B cell (primary cell): Measurements from ENCODE around the gene DR1. TPM values are rescaled to one million over a fixed set of nuclear protein-coding genes. Genes with fewer than 3 reads are reported as not detected.

Experiments
- ATAC-seq: fragments of 200-7000 bp; cut with Tn5 transposase; one replicate; pipeline ENCODE4 v1.10.0; 2021; ENCODE audit warnings: low read depth, mild to moderate bottlenecking, moderate number of reproducible peaks, moderate library complexity
- CTCF ChIA-PET: fragments of 350-600 bp; sonication (Branson Sonifier 250); formaldehyde crosslinking; loops from one replicate; lab custom pipeline; 2021; ENCODE audit warnings: antibody characterized with exemption, inconsistent platforms; lab: Charles Lee
- POLR2A ChIA-PET: fragments of 350-600 bp; sonication (Branson Sonifier 250); formaldehyde crosslinking; loops from one replicate; lab custom pipeline; 2021; ENCODE audit warnings: antibody characterized with exemption; lab: Charles Lee
- DNase-seq: peaks from one replicate; pipeline ENCODE4 v3.0.0; 2013
- H2AFZ ChIP-seq: 2 replicates; pipeline ENCODE4 v1.6.1; 2012; ENCODE audit warnings: mild to moderate bottlenecking, low read depth, low read length; ENCODE audit not compliant: insufficient read depth, poor library complexity, severe bottlenecking
- H3K27ac ChIP-seq, 2 donors: 1 replicate in 1 of 2; 2 replicates in 1 of 2; pipeline ENCODE4 v1.5.1; 2012 to 2013; ENCODE audit warnings: low read length in 2 of 2, mild to moderate bottlenecking in 2 of 2, moderate library complexity in 1 of 2
- H3K27me3 ChIP-seq, 4 experiments: fragments of 200-600 bp in 1 of 4; sonication (generic) in 1 of 4; replicated peaks in 1 of 4; 1 replicate in 2 of 4; 2 replicates in 2 of 4; pipeline versions ENCODE4 v1.6.1 to v1.7.0; 2013 to 2016; ENCODE audit warnings: low read length in 3 of 4, mild to moderate bottlenecking in 2 of 4, mixed read lengths in 1 of 4, moderate library complexity in 1 of 4; ENCODE audit not compliant: insufficient read depth in 4 of 4, control insufficient read depth in 3 of 4; ENCODE audit errors: control extremely low read depth in 1 of 4
- H3K36me3 ChIP-seq, 2 experiments: replicated peaks in 1 of 2; 1 replicate in 1 of 2; 2 replicates in 1 of 2; pipeline versions ENCODE4 v1.6.1 to v1.7.1; 2013; ENCODE audit warnings: low read length in 1 of 2; ENCODE audit not compliant: insufficient read depth in 2 of 2, control insufficient read depth in 1 of 2; ENCODE audit errors: control extremely low read depth in 1 of 2, extremely low read depth in 1 of 2
- H3K4me1 ChIP-seq, 2 donors: fragments of 200-600 bp in 1 of 2; sonication (generic) in 1 of 2; 1 replicate in 1 of 2; 2 replicates in 1 of 2; pipeline versions ENCODE4 v1.5.1 to v1.6.1; 2013 to 2017; ENCODE audit warnings: low read length in 2 of 2; ENCODE audit not compliant: control insufficient read depth in 2 of 2, insufficient read depth in 2 of 2
- H3K4me2 ChIP-seq: replicated peaks from 2 replicates; pipeline ENCODE3; 2012; ENCODE audit warnings: mild to moderate bottlenecking, low read depth, low read length; ENCODE audit not compliant: poor library complexity, severe bottlenecking
- H3K4me3 ChIP-seq, 5 experiments: fragments of 200-600 bp in 1 of 5; sonication (generic) in 1 of 5; 1 replicate in 3 of 5; 2 replicates in 2 of 5; pipeline versions ENCODE4 v1.5.1 to v1.7.0; 2011 to 2016; ENCODE audit warnings: low read length in 4 of 5, mild to moderate bottlenecking in 4 of 5, low read depth in 2 of 5, control low read depth in 1 of 5, moderate library complexity in 1 of 5; ENCODE audit not compliant: insufficient read depth in 1 of 5; ENCODE audit errors: control extremely low read depth in 1 of 5, extremely low read depth in 1 of 5
- H3K79me2 ChIP-seq: fragments of 200-600 bp; sonication (generic); one replicate; pipeline ENCODE4 v1.6.0; 2016; ENCODE audit warnings: low read length; ENCODE audit not compliant: control insufficient read depth, insufficient read depth
- H3K9ac ChIP-seq: fragments of 200-600 bp; sonication (generic); 2 replicates; pipeline ENCODE4 v1.6.1; 2017; ENCODE audit warnings: mild to moderate bottlenecking, low read length, moderate library complexity
- H3K9me3 ChIP-seq, 3 donors: one replicate each; pipeline versions ENCODE4 v1.6.1 to v1.7.1; 2013; ENCODE audit warnings: low read length in 2 of 3; ENCODE audit not compliant: control insufficient read depth in 2 of 3, insufficient read depth in 1 of 3; ENCODE audit errors: control extremely low read depth in 1 of 3
- H4K20me1 ChIP-seq: 2 replicates; pipeline ENCODE4 v1.6.0; 2012; ENCODE audit warnings: mild to moderate bottlenecking, low read length; ENCODE audit not compliant: insufficient read depth, control insufficient read depth, poor library complexity, severe bottlenecking
- H3K27ac Mint-ChIP-seq: one replicate; pipeline ENCODE4 v1.8.0; 2021; ENCODE audit warnings: mixed read lengths
- H3K27me3 Mint-ChIP-seq: one replicate; pipeline ENCODE4 v1.8.0; 2021; ENCODE audit warnings: mixed read lengths
- H3K4me1 Mint-ChIP-seq: one replicate; pipeline ENCODE4 v1.8.0; 2021; ENCODE audit warnings: mixed read lengths
- H3K4me3 Mint-ChIP-seq: one replicate; pipeline ENCODE4 v1.8.0; 2021; ENCODE audit warnings: mixed read lengths
- H3K9me3 Mint-ChIP-seq: one replicate; pipeline ENCODE4 v1.8.0; 2022; ENCODE audit warnings: mixed read lengths; ENCODE audit not compliant: insufficient read depth
- CTCF ChIP-seq: fragments of 200-600 bp; IDR thresholded peaks from one replicate; pipeline ENCODE4 v1.8.0; 2022; ENCODE audit warnings: antibody characterized with exemption, mild to moderate bottlenecking
- EZH2 ChIP-seq: IDR thresholded peaks from 2 replicates; pipeline ENCODE4 v1.6.1; 2012; ENCODE audit warnings: borderline replicate concordance, low read depth, mild to moderate bottlenecking, moderate library complexity, low read length; ENCODE audit not compliant: insufficient read depth, poor library complexity, severe bottlenecking
- WGBS: methylation state at CpG from one replicate; pipeline ENCODE4 v1.1.5; 2013; ENCODE audit warnings: missing lambda C conversion rate; ENCODE audit not compliant: insufficient coverage; 5-methylcytosine and 5-hydroxymethylcytosine counted together
- intact Hi-C: fragments of 100-400 bp; cut with micrococcal nuclease; formaldehyde crosslinking; loops from one replicate; pipeline ENCODE4 v1.10.0; 2022
- polyA plus RNA-seq: library from polyadenylated mRNA; depleted of rRNA; stranded (reverse); fragments of >200 nt; gene quantifications from 2 replicates; pipeline ENCODE4 v1.2.3, GENCODE V29; 2012
- total RNA-seq, 2 donors: library from RNA; stranded (reverse); fragments of 120-200 nt in 1 of 2; gene quantifications; 1 replicate in 1 of 2; 2 replicates in 1 of 2; pipeline versions ENCODE4 v1.2.3 to v1.2.4, GENCODE V29; 2013 to 2022

DR1 gene
- total and polyA plus RNA-seq, 2 donors (not counting 1 experiment from before 2014, with no cell fraction given), result 11.4 to 69.2 TPM

- intact Hi-C loops, result no loop called here
- Histone ChIP-seq H3K27me3 (no peaks in the 10 kb centered on the region), H3K9me3 (no peaks in the 10 kb centered on the region), H3K9ac (no peak overlapping the region), H3K4me1 (peaks cover 11 to 35% of the 10 kb centered on the region in 2 donors), H3K4me2 (peak overlapping the region; percentile 28), H3K27ac (no peak overlapping the region), H3K36me3 (peaks cover 8 to 11% of the 10 kb centered on the region in 2 experiments), H3K79me2 (peaks cover 100% of the 10 kb centered on the region), H4K20me1 (peaks cover 32% of the 10 kb centered on the region), H2AFZ (no peak overlapping the region), H3K4me3 (no peak overlapping the region)
- ATAC-seq, result no peak
- H3K27ac Mint-ChIP-seq, result no peak overlapping the region
- H3K4me3 Mint-ChIP-seq, result peak overlapping the region; percentile 95
- no peaks in the 10 kb centered on the region for H3K9me3 Mint-ChIP-seq
- ChIA-PET CTCF (interaction anchor here (1.1 kb wide), 1 partner anchor 288 kb away, joined by 3 read pairs; no protein-coding TSS in a partner anchor), POLR2A (no interaction called here)
- no CpG with 5 or more reads among the region's 1 CpG for WGBS
- no peak for DNase-seq
- H3K27me3 Mint-ChIP-seq, result no peaks in the 10 kb centered on the region
- peaks cover 53% of the 10 kb centered on the region for H3K4me1 Mint-ChIP-seq
- no peak for TF ChIP-seq EZH2
- no peak for TF ChIP-seq CTCF
Measured at GRCh38 chr1:93350322-93350721, 4.6 kb downstream of the DR1 start.

- H3K4me3 Mint-ChIP-seq, result no peak overlapping the region
Measured at GRCh38 chr1:93350875-93351274, 5.2 kb downstream of the DR1 start.

More at GRCh38 chr1:93350875-93351274, 5.2 kb downstream of the DR1 start:
- Mint-ChIP-seq H3K4me1 (peaks cover 52% of the 10 kb centered on the region), H3K27ac (no peak overlapping the region), H3K27me3 (no peaks in the 10 kb centered on the region), H3K9me3 (no peaks in the 10 kb centered on the region)
- H3K4me3 ChIP-seq, result no peak overlapping the region
- no peak for DNase-seq
- ChIA-PET CTCF (interaction anchor here (1.1 kb wide), 1 partner anchor 288 kb away, joined by 3 read pairs; no protein-coding TSS in a partner anchor), POLR2A (no interaction called here)
- WGBS, result no CpG with 5 or more reads among the region's 1 CpG
- TF ChIP-seq EZH2, result no peak
- no peak for TF ChIP-seq CTCF
- no peak overlapping the region for H3K9ac ChIP-seq
- peaks cover 11 to 35% of the 10 kb centered on the region in 2 donors for H3K4me1 ChIP-seq
- no peak overlapping the region for H2AFZ ChIP-seq
- intact Hi-C loops, result no loop called here
- H4K20me1 ChIP-seq, result peaks cover 32% of the 10 kb centered on the region
- H3K27me3 ChIP-seq, result no peaks in the 10 kb centered on the region
- no peak for ATAC-seq
- H3K36me3 ChIP-seq, result peaks cover 8 to 17% of the 10 kb centered on the region in 2 experiments
- H3K4me2 ChIP-seq, result no peak overlapping the region
- H3K9me3 ChIP-seq, result no peaks in the 10 kb centered on the region
- peaks cover 100% of the 10 kb centered on the region for H3K79me2 ChIP-seq
- no peak overlapping the region for H3K27ac ChIP-seq
